Loucy (cell line): Measurements from ENCODE around the gene GPR151.

Experiments
- H2AFZ ChIP-seq: fragments of 200-600 bp; sonication (generic); 2 replicates; pipeline ENCODE4 v1.6.0; 2016; ENCODE audit warnings: antibody characterized with exemption, mild to moderate bottlenecking, low read length, moderate library complexity
- H3F3A ChIP-seq: fragments of 200-600 bp; 2 replicates; pipeline ENCODE4 v1.6.0; 2016; ENCODE audit warnings: antibody characterized with exemption, low read depth, mild to moderate bottlenecking
- H3K27me3 ChIP-seq: fragments of 200-600 bp; sonication (generic); 2 replicates; pipeline ENCODE4 v1.6.1; 2014; ENCODE audit warnings: low read length, mild to moderate bottlenecking; ENCODE audit not compliant: insufficient read depth, poor library complexity, severe bottlenecking
- H3K36me3 ChIP-seq: fragments of 200-600 bp; sonication (generic); 2 replicates; pipeline ENCODE4 v1.6.1; 2016; ENCODE audit warnings: low read length; ENCODE audit not compliant: insufficient read depth
- H3K4me1 ChIP-seq: fragments of 200-600 bp; sonication (generic); 2 replicates; pipeline ENCODE4 v1.5.1; 2014; ENCODE audit warnings: low read length, mild to moderate bottlenecking; ENCODE audit not compliant: insufficient read depth, poor library complexity, severe bottlenecking
- H3K4me2 ChIP-seq: fragments of 200-600 bp; sonication (generic); 2 replicates; pipeline ENCODE4 v1.6.0; 2014; ENCODE audit warnings: antibody characterized with exemption, low read length, low read depth, mild to moderate bottlenecking; ENCODE audit not compliant: poor library complexity, severe bottlenecking
- H3K4me3 ChIP-seq: fragments of 200-600 bp; sonication (generic); 2 replicates; pipeline ENCODE4 v1.5.1; 2014; ENCODE audit warnings: low read length, mild to moderate bottlenecking, mixed read lengths; ENCODE audit not compliant: poor library complexity, severe bottlenecking
- H3K79me2 ChIP-seq: fragments of 200-600 bp; sonication (generic); 2 replicates; pipeline ENCODE4 v1.6.1; 2014; ENCODE audit warnings: low read length; ENCODE audit not compliant: insufficient read depth
- H3K9ac ChIP-seq: fragments of 200-600 bp; sonication (generic); 2 replicates; pipeline ENCODE4 v1.6.0; 2014; ENCODE audit warnings: mild to moderate bottlenecking, low read depth, low read length, moderate library complexity; ENCODE audit not compliant: poor library complexity, severe bottlenecking
- H3K9me2 ChIP-seq: fragments of 200-600 bp; sonication (generic); replicated peaks from 2 replicates; pipeline ENCODE4 v1.6.1; 2016; ENCODE audit warnings: low read depth, low read length, mixed read lengths
- H3K9me3 ChIP-seq: fragments of 200-600 bp; sonication (generic); 2 replicates; pipeline ENCODE4 v1.6.1; 2014; ENCODE audit warnings: mild to moderate bottlenecking, antibody characterized with exemption, low read length, low read depth; ENCODE audit not compliant: insufficient read depth
- H4K20me1 ChIP-seq: fragments of 200-600 bp; sonication (generic); 2 replicates; pipeline ENCODE4 v1.6.0; 2014; ENCODE audit warnings: antibody characterized with exemption, low read length, mild to moderate bottlenecking; ENCODE audit not compliant: insufficient read depth, poor library complexity, severe bottlenecking
- EZH2phosphoT487 ChIP-seq: fragments of 200-600 bp; IDR thresholded peaks from 2 replicates; pipeline ENCODE4 v1.6.1; 2018; ENCODE audit warnings: antibody characterized with exemption, mild to moderate bottlenecking, moderate library complexity, borderline replicate concordance
- TF ChIP-seq, protein P1 (sequence below): fragments of 200-600 bp; sonication (generic); conservative IDR thresholded peaks from 2 replicates; pipeline ENCODE4 v1.5.1; 2014; ENCODE audit warnings: mild to moderate bottlenecking, antibody characterized with exemption, low read length

GPR151 gene

DNA sequence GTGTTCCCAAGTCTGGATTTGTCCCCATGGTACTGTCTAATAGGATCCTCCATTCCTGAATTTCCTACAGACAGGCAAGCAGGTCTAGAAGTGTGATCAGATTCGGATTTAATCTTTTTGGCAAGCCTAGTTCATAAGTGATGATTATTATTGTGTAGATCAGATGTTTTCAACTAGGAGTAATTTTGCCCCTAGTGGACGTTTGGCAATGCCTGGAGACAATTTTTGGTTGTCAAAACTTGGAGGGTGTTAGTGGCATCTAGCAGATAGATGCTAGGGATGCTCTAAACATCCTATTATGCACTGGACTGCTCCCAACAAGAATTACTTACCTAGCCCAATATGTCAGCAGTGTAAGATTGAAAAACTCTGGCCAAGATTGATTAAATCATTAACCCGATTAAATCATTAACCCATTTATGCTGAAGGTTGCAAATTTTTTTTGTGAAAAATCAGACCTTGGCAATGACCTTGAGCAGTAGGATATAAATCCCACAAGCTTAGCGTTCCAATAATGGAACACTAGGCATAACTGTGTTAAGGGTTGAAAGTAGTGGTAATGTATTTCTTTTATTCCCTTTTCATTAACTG lies 40.7 kb downstream of the GPR151 start:
- Histone ChIP-seq H3F3A (no peaks in the 10 kb centered on the region), H3K9ac (no peak overlapping the region), H3K4me2 (no peak overlapping the region), H3K36me3 (peaks cover 87% of the 10 kb centered on the region), H3K4me3 (no peak overlapping the region), H4K20me1 (peaks cover 10% of the 10 kb centered on the region), H3K9me3 (no peaks in the 10 kb centered on the region), H2AFZ (no peak overlapping the region), H3K4me1 (no peaks in the 10 kb centered on the region), H3K79me2 (no peaks in the 10 kb centered on the region; the same call in 1 of the 2 replicates), H3K9me2 (no peaks in the 10 kb centered on the region), H3K27me3 (no peaks in the 10 kb centered on the region)
- TF ChIP-seq, protein P1, sequence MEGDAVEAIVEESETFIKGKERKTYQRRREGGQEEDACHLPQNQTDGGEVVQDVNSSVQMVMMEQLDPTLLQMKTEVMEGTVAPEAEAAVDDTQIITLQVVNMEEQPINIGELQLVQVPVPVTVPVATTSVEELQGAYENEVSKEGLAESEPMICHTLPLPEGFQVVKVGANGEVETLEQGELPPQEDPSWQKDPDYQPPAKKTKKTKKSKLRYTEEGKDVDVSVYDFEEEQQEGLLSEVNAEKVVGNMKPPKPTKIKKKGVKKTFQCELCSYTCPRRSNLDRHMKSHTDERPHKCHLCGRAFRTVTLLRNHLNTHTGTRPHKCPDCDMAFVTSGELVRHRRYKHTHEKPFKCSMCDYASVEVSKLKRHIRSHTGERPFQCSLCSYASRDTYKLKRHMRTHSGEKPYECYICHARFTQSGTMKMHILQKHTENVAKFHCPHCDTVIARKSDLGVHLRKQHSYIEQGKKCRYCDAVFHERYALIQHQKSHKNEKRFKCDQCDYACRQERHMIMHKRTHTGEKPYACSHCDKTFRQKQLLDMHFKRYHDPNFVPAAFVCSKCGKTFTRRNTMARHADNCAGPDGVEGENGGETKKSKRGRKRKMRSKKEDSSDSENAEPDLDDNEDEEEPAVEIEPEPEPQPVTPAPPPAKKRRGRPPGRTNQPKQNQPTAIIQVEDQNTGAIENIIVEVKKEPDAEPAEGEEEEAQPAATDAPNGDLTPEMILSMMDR, result peak; percentile 55
- no peak for TF ChIP-seq EZH2phosphoT487

DNA sequence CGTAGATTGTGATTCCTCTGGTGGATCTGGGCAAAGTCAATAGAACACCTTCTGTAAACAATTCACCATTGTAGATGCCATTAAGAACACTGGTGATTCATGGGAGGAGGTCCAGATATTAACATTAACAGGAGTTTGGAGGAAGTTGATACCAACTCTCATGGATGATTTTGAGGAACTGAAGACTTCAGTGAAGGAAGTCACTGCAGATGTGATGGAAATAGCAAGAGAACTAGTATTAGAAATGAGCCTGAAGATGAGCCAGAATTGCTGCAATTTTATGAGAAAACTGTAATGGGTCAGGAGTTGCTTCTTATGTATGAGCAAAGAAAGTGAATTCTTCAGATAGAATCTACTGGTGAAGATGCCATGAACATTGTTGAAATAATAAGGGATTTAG lies 41.9 kb downstream of the GPR151 start:
- H3K4me2 ChIP-seq, result no peak overlapping the region
- H3K27me3 ChIP-seq, result no peaks in the 10 kb centered on the region
- no peaks in the 10 kb centered on the region for H3K9me3 ChIP-seq
- H3K4me3 ChIP-seq, result no peak overlapping the region
- TF ChIP-seq EZH2phosphoT487, result no peak
- TF ChIP-seq, protein P1, result no peak
- no peak overlapping the region for H2AFZ ChIP-seq
- H3F3A ChIP-seq, result no peaks in the 10 kb centered on the region
- no peaks in the 10 kb centered on the region; the same call in 1 of the 2 replicates for H3K79me2 ChIP-seq
- H3K9ac ChIP-seq, result no peak overlapping the region
- H3K4me1 ChIP-seq, result no peaks in the 10 kb centered on the region
- H3K36me3 ChIP-seq, result peaks cover 86% of the 10 kb centered on the region
- peaks cover 20% of the 10 kb centered on the region for H4K20me1 ChIP-seq
- H3K9me2 ChIP-seq, result no peaks in the 10 kb centered on the region

DNA sequence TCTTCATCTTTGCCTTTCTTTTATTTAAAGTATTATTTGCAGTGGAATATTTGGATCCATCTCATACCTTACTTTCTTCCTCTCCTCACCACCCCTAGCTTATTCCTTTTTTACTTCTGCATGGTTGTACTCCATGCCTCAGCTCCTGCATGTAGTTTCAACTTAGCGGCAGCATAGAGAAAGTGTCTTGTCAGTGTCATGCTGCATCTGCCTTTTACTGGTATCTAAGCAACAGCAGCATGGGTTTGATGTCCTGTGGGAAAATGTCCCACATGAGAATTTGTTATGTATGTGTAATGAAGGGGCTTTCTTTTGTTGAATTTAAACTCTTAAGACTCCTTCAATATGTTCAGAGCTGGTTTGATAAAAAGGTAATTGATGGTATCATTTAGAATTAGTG lies 48.2 kb downstream of the GPR151 start:
- peaks cover 60% of the 10 kb centered on the region for H4K20me1 ChIP-seq
- peaks cover 46% of the 10 kb centered on the region for H3K79me2 ChIP-seq
- H3F3A ChIP-seq, result 0 out of 2 replicates have a peak, but pooled peaks cover 3% of the 10 kb centered on the region

More for the DNA sequence above, 48.2 kb downstream of the GPR151 start:
- Histone ChIP-seq H3K4me3 (no peak overlapping the region), H3K27me3 (no peaks in the 10 kb centered on the region), H3K9ac (no peak overlapping the region), H2AFZ (no peak overlapping the region), H3K4me2 (no peak overlapping the region), H3K9me3 (no peaks in the 10 kb centered on the region), H3K4me1 (no peaks in the 10 kb centered on the region), H3K36me3 (peaks cover 83% of the 10 kb centered on the region), H3K9me2 (no peaks in the 10 kb centered on the region)
- TF ChIP-seq, protein P1, result no peak
- no peak for TF ChIP-seq EZH2phosphoT487
